ENCODE measurements around the gene SPINK2.

DNA sequence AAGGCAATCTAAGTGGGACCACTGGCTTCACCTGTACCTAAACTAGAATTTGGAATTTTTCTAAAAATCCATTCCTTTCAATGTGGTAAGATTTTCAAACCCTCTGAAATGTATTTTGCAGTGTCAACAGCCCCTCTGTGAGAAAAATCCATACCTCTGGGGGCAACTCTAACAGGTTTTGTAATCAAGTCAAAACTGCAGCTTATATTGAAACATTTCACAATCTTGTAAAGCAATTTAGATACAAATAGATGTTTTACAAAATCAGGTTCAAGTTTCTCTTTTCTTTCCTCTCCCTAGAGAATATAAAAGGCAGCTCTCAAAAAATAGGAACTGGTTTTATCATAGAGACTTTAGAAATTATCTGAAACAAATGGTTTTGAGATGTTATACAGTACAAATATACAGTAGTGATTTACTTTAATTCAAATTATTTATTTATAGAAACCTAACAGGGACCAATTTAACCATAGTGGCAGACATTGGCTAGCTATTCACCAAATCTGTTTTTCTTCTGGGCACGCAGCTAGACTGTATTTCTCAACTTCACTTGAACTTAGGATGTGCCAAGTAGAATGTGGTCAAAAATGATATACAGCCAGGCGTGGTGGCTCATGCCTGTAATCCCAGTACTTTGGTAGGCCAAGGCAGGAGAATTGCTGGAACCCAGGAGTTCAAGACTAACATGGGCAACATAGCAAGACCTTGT lies 36.3 kb upstream of the SPINK2 start:
- TF ChIP-seq POLR2A (IDR thresholded peaks at IDR 0.05) = no peak
- TF ChIP-seq, protein P1, sequence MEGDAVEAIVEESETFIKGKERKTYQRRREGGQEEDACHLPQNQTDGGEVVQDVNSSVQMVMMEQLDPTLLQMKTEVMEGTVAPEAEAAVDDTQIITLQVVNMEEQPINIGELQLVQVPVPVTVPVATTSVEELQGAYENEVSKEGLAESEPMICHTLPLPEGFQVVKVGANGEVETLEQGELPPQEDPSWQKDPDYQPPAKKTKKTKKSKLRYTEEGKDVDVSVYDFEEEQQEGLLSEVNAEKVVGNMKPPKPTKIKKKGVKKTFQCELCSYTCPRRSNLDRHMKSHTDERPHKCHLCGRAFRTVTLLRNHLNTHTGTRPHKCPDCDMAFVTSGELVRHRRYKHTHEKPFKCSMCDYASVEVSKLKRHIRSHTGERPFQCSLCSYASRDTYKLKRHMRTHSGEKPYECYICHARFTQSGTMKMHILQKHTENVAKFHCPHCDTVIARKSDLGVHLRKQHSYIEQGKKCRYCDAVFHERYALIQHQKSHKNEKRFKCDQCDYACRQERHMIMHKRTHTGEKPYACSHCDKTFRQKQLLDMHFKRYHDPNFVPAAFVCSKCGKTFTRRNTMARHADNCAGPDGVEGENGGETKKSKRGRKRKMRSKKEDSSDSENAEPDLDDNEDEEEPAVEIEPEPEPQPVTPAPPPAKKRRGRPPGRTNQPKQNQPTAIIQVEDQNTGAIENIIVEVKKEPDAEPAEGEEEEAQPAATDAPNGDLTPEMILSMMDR (IDR thresholded peaks at IDR 0.05) = no peak
